ENCODE results near the gene GTPBP1.

DNA sequence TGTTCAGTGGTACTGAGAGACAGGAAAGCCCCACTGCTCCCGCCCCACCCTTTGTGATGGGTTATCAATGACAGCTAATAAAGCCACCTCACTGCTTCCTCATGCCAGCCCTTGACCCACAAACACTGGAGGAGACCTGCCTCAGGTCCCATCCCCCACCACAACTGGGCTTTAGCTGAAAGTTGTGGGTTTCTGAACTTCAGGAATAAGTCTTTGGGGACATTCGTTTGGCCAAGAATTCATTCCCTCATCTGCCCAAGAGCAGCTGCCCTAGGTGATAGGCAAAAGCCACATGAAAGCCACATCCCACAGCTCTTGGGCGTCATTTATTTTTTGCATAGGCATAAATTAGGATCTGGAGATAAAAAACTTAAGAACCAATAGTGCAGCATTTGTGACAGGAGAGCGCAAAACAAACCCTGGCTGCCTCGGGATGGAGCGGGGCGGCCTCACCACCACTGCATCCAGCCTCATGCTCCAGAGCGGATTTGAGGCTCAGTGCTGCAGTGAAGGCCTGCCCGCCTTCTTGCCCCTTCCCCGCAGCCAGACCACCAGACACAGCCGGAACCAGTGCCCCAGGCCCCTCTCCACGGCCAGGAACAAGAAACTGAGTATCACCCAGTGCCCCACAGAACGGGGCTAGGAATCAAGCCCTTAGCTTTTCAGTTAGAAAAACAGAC is 28.8 kb downstream of the GTPBP1 start:
- TF ChIP-seq, protein P1, sequence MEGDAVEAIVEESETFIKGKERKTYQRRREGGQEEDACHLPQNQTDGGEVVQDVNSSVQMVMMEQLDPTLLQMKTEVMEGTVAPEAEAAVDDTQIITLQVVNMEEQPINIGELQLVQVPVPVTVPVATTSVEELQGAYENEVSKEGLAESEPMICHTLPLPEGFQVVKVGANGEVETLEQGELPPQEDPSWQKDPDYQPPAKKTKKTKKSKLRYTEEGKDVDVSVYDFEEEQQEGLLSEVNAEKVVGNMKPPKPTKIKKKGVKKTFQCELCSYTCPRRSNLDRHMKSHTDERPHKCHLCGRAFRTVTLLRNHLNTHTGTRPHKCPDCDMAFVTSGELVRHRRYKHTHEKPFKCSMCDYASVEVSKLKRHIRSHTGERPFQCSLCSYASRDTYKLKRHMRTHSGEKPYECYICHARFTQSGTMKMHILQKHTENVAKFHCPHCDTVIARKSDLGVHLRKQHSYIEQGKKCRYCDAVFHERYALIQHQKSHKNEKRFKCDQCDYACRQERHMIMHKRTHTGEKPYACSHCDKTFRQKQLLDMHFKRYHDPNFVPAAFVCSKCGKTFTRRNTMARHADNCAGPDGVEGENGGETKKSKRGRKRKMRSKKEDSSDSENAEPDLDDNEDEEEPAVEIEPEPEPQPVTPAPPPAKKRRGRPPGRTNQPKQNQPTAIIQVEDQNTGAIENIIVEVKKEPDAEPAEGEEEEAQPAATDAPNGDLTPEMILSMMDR (IDR thresholded peaks at IDR 0.05; ENCODE audit: low read depth, low read length, poor library complexity, severe bottlenecking) = no peak
- no peak for TF ChIP-seq EZH2phosphoT487 (IDR thresholded peaks at IDR 0.05; ENCODE audit: borderline replicate concordance, low read length)
